Stomach (tissue), 9 donors: ENCODE data around the gene FAM163B. TPM values are rescaled to one million over a fixed set of nuclear protein-coding genes. Genes with fewer than 3 reads are reported as not detected.

Experiments
- DNase-seq, 2 donors: peaks; one replicate each; pipeline versions ENCODE4 v3.0.0 to v3.0.0-alpha.2; 2013 to 2019
- H3K27ac ChIP-seq, 5 donors: fragments of 200-600 bp in 4 of 5; sonication (generic) in 4 of 5; one replicate each; pipeline ENCODE4 v1.5.1; 2013 to 2019; ENCODE audit warnings: mild to moderate bottlenecking in 1 of 5, moderate library complexity in 1 of 5
- H3K27me3 ChIP-seq, 3 donors: fragments of 200-600 bp; sonication (generic); one replicate each; pipeline ENCODE4 v1.5.1; 2017 to 2019; ENCODE audit warnings: mixed run types in 1 of 3
- H3K36me3 ChIP-seq, 4 donors: fragments of 200-600 bp; sonication (generic); 1 replicate in 3 of 4; 2 replicates in 1 of 4; pipeline ENCODE4 v1.5.1; 2016 to 2019
- H3K4me1 ChIP-seq, 4 donors: fragments of 200-600 bp; sonication (generic); one replicate each; pipeline ENCODE4 v1.5.1; 2016 to 2019
- H3K4me3 ChIP-seq, 4 donors: fragments of 200-600 bp; sonication (generic) in 3 of 4; one replicate each; pipeline ENCODE4 v1.5.1; 2016 to 2019; ENCODE audit warnings: mild to moderate bottlenecking in 1 of 4
- H3K9me3 ChIP-seq, 4 donors: fragments of 200-600 bp; sonication (generic); one replicate each; pipeline ENCODE4 v1.5.1; 2016 to 2019
- EP300 ChIP-seq: sonication (generic); formaldehyde crosslinking; IDR thresholded peaks from one replicate; pipeline ENCODE4 v1.6.1; 2017; ENCODE audit warnings: antibody characterized with exemption
- POLR2A ChIP-seq, 4 donors: fragments of 450-650 bp; IDR thresholded peaks; one replicate each; pipeline ENCODE4 v1.6.1; 2016; ENCODE audit warnings: antibody characterized with exemption in 4 of 4, control low read depth in 2 of 4, mild to moderate bottlenecking in 1 of 4, moderate library complexity in 1 of 4
- POLR2AphosphoS5 ChIP-seq, 3 donors: sonication (generic); formaldehyde crosslinking; IDR thresholded peaks; one replicate each; pipeline ENCODE4 v1.6.1; 2016; ENCODE audit warnings: antibody characterized with exemption in 3 of 3
- WGBS, 5 donors: extraction: QIAGEN DNeasy Blood & Tissue Kit in 3 of 5; methylation state at CpG; one replicate each; pipeline versions ENCODE4 v1.1.5 to v1.1.7; 2013 to 2018; 5-methylcytosine and 5-hydroxymethylcytosine counted together
- intact Hi-C: fragments of 100-400 bp; cut with DNase I; formaldehyde crosslinking; loops from one replicate; pipeline ENCODE4 v1.15.1; 2023; ENCODE audit warnings: low total_unique reads
- polyA plus RNA-seq, 3 donors: library from polyadenylated mRNA; stranded (reverse); fragments of 200-250 nt; gene quantifications; one replicate each; pipeline ENCODE4 v1.2.3, GENCODE V29; 2013
- total RNA-seq, 5 donors: library from RNA; depleted of rRNA; stranded (reverse); fragments of >200 nt; gene quantifications; one replicate each; pipeline versions ENCODE4 v1.1.0 to v1.2.3, GENCODE V29; 2014 to 2016
- TF ChIP-seq, protein P1 (sequence below), 7 experiments: fragments of 450-650 bp in 4 of 7; fragments of 200-600 bp in 3 of 7; sonication (generic) in 3 of 7; IDR thresholded peaks; one replicate each; pipeline ENCODE4 v1.5.1; 2016 to 2019; ENCODE audit warnings: antibody characterized with exemption in 7 of 7, control low read depth in 2 of 7, mild to moderate bottlenecking in 1 of 7
- donor health status: healthy with polysubstance abuse.
- donor health status: Bipolar disorder and iron deficiency.
- donor health status: healthy.

FAM163B gene
- total and polyA plus RNA-seq, 8 donors = not detected

DNA sequence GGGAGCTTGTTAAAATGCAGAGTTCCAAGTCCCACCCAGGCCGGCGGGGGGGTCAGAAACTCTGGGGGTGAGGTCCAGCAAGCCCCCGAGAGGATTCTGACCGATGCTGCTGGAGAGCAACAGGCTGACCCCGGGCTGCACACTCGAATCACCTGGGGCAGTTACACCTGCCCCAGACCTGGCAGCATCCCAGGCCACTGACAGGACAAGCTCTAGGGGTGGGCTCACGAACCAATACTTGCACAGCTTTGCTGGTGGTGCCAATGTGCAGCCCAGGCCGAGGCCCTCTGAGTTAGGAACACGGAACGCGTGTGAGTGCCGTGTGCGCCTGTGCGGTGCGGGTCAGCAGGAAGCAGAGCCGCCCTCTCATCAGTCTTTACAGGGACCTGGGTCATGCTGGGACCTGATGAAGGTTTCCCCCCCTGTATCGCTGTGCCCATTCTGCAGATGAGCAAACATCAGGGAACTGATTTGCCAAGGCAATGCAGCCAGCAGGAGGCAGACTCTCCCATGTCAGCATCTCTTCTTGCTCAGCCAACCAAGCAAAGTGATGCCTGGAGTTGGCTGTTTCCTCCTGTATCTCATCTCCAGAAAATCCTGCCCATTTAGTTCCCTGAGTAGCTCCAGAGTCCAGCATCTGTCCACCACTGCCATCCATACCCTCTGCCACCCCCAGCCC, 16.3 kb downstream of the FAM163B start:
- Histone ChIP-seq H3K36me3 (no peaks in the 10 kb centered on the region), H3K4me1 (no peaks in the 10 kb centered on the region), H3K9me3 (peaks cover 4 to 22% (median 20%) of the 10 kb centered on the region in 4 donors), H3K27ac (no peak overlapping the region), H3K4me3 (no peak overlapping the region), H3K27me3 (peaks cover 0 to 64% (median 4%) of the 10 kb centered on the region in 3 donors)
- intact Hi-C loops = no loop called here
- WGBS, 5 donors = 73 to 85% (median 77%) methylated on average over 17 of the region's 17 CpGs
- TF ChIP-seq POLR2A (IDR thresholded peaks at IDR 0.05) (no peak), EP300 (no peak), POLR2AphosphoS5 (IDR thresholded peaks at IDR 0.05) (no peak)
- TF ChIP-seq, protein P1, sequence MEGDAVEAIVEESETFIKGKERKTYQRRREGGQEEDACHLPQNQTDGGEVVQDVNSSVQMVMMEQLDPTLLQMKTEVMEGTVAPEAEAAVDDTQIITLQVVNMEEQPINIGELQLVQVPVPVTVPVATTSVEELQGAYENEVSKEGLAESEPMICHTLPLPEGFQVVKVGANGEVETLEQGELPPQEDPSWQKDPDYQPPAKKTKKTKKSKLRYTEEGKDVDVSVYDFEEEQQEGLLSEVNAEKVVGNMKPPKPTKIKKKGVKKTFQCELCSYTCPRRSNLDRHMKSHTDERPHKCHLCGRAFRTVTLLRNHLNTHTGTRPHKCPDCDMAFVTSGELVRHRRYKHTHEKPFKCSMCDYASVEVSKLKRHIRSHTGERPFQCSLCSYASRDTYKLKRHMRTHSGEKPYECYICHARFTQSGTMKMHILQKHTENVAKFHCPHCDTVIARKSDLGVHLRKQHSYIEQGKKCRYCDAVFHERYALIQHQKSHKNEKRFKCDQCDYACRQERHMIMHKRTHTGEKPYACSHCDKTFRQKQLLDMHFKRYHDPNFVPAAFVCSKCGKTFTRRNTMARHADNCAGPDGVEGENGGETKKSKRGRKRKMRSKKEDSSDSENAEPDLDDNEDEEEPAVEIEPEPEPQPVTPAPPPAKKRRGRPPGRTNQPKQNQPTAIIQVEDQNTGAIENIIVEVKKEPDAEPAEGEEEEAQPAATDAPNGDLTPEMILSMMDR (IDR thresholded peaks at IDR 0.05) = no peak
- no peak for DNase-seq

DNA sequence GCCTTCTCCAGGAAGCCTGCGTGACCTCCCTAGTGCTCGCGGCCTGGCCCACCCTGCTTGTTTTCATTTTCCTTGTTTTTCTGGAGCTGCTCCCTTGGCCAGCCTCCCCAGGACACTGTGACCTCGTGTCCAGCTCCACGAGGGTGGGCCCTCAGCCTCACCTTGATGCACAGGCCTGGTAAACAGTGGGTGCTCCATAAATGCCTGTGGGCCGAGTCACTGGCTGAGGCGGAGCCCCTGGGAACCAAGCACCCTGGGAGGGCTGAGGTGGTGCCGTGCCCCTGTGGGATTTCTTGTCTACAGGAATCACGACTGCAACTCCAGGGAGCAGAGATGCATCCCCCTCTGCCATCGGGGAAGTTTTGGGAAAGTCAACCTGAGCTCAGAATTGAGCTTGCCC, 17.2 kb downstream of the FAM163B start:
- TF ChIP-seq POLR2AphosphoS5 (IDR thresholded peaks at IDR 0.05) = no peak
- peaks cover 0 to 13% (median 11%) of the 10 kb centered on the region in 4 donors for H3K9me3 ChIP-seq
- peaks cover 0 to 73% (median 5%) of the 10 kb centered on the region in 3 donors for H3K27me3 ChIP-seq
- DNase-seq = no peak
- H3K4me3 ChIP-seq = no peak overlapping the region
- intact Hi-C loops = no loop called here
- WGBS, 5 donors = 41 to 56% (median 50%) methylated on average over 9 to 10 of the region's 10 CpGs
- H3K36me3 ChIP-seq = no peaks in the 10 kb centered on the region
- H3K4me1 ChIP-seq = no peaks in the 10 kb centered on the region
- H3K27ac ChIP-seq = no peak overlapping the region

DNA sequence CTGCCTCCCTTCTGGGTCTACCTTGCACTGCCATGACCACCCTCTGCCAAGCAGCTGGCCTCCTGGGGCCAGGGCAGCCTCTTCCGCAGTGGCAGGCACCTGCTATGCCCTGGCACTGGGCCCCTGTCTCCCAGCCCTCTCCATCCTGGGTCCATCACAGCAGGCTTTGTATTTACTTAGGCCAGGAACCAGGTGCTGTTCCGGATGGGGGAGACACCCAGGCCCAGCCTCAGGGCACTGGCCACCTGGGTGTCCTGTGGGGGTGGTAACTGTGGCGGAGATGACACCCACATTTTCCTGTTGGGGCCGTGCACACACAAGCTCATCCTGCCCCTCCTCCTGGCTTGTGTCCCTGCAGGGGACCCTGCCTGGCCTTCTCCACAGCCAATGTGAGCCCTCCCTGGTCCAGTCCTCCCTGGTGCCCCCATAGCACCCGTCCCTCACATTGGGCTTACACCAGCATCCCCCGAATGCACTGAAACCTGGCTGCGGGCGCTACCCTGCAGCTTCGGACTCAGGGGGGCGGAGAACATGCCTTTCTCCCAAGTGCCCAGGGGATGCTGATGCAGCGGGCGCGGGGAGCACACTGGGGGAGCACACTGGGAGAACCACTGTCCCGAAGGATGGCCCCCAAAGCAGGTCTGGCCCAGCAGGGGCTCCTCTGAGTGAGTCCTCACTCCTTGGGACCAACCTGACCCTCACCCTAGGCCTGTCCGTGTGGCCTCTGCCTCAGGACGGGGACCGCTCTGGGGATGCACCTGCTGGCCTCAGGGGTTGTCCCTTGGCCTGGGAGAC, 17.9 kb downstream of the FAM163B start:
- Histone ChIP-seq H3K36me3 (no peaks in the 10 kb centered on the region), H3K27ac (no peak overlapping the region), H3K9me3 (peaks cover 0 to 6% (median 5%) of the 10 kb centered on the region in 4 donors), H3K4me1 (peaks cover 0 to under 1% (median under 1%) of the 10 kb centered on the region in 4 donors), H3K4me3 (no peak overlapping the region), H3K27me3 (peaks cover 0 to 79% (median 12%) of the 10 kb centered on the region in 3 donors)
- intact Hi-C loops = no loop called here
- WGBS, 5 donors = 77 to 90% (median 84%) methylated on average over 8 to 17 of the region's 17 CpGs
- TF ChIP-seq EP300 (no peak), POLR2A (IDR thresholded peaks at IDR 0.05) (no peak), POLR2AphosphoS5 (IDR thresholded peaks at IDR 0.05) (no peak)
- DNase-seq = no peak

DNA sequence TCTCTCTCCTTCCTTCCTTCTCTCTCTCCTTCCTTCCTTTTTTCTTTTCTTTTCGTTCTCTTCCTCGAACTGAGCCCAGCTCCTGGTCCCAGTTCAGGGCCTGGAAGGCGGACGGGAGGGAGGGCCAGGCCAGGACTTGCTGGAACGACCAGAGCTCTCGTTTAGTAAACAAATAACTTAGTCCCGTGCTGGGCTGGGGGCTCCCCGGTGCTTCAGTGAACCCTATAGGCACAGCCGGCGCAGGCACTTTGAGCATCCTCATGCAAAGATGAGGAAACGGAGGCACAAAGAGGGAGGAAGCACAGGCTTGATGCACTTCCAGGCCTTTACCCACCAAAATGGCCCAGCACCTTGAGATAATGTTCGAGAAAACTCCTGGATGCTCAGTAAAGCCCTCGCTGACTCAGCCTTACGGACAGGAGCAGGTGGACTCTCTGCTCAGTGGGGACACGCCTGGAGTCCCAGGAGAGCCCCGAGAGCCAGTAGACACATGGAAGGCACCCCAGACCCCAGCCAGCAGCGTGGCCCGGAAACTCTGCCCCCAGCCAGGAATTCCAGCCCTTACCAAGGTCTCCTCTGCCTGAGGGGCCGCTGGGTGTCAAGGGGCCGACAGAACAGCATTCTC, 18.8 kb downstream of the FAM163B start:
- Histone ChIP-seq H3K27ac (no peak overlapping the region), H3K27me3 (peaks cover 0 to 79% (median 22%) of the 10 kb centered on the region in 3 donors), H3K4me3 (no peak overlapping the region), H3K4me1 (peaks cover under 1 to 10% (median 6%) of the 10 kb centered on the region in 4 donors), H3K9me3 (no peaks in the 10 kb centered on the region), H3K36me3 (no peaks in the 10 kb centered on the region)
- intact Hi-C loops = no loop called here
- no peak for TF ChIP-seq POLR2A (IDR thresholded peaks at IDR 0.05)
- TF ChIP-seq, protein P1 (IDR thresholded peaks at IDR 0.05) = no peak
- TF ChIP-seq POLR2AphosphoS5 (IDR thresholded peaks at IDR 0.05) = no peak
- 48 to 72% (median 60%) methylated on average over 12 to 20 of the region's 20 CpGs for WGBS, 5 donors
- DNase-seq = no peak

- TF ChIP-seq POLR2A (IDR thresholded peaks at IDR 0.05) (no peak), EP300 (no peak), POLR2AphosphoS5 (IDR thresholded peaks at IDR 0.05) (no peak)
- TF ChIP-seq, protein P1 (IDR thresholded peaks at IDR 0.05) = no peak
- no peak overlapping the region for H3K4me3 ChIP-seq
- DNase-seq = no peak
- WGBS, 5 donors = 39 to 51% (median 49%) methylated on average over 18 to 19 of the region's 19 CpGs
- H3K4me1 ChIP-seq = peaks cover 7 to 17% (median 13%) of the 10 kb centered on the region in 4 donors
- H3K27ac ChIP-seq = no peak overlapping the region
- intact Hi-C loops = no loop called here
- no peaks in the 10 kb centered on the region for H3K36me3 ChIP-seq
- no peaks in the 10 kb centered on the region for H3K9me3 ChIP-seq
- peaks cover 0 to 79% (median 29%) of the 10 kb centered on the region in 3 donors for H3K27me3 ChIP-seq
Measured at GRCh38 chr9:133589454-133590227, 19.5 kb downstream of the FAM163B start.
